NCI-H2227 treated with DMSO at 0.1 percent for 48 hours (cell line): ENCODE results near the gene OR6C68.
"Not testable (repeated sequence)": the region's sequence is repeated elsewhere in the genome, so short reads cannot be mapped to it uniquely, and the experiment has no call there.

Source experiments
- DNase-seq: peaks from one replicate; lab custom pipeline; 2025; lab: John Stamatoyannopoulos, UW

Gene OR6C68

GRCh38 chr12:55492078-55492477 lies at the start of gene OR6C68:
Gene OR6C68 (plus strand): TSS chr12:55492378. CDS start chr12:55492378, 0 bp downstream.
- no peak for DNase-seq

DNA sequence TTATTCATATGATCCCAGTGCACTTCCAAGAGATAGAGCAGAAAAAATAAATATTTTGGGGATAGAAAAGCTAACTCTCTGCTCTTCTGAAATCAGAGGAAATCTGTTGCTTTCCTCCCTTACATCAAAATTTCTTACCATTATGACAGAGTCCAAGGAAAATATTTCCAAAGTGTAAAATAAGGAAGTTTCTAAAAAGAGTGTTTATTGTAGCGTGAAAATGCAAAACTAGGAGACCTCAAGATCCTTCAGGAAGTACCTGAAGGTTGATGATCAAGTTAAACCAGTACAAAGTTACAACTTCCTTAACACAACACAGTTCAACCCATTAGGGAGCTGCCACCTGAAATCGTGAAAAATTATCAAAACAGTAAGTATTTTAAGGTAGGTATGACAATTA lies 48.4 kb upstream of the OR6C68 start, which contains the start of gene OR6C2:
OR6C2 (plus strand) TSS at position 301 of the 400 bp plus-strand sequence. CDS start 8,138 bp downstream, outside the sequence.
- DNase-seq = no peak

DNA sequence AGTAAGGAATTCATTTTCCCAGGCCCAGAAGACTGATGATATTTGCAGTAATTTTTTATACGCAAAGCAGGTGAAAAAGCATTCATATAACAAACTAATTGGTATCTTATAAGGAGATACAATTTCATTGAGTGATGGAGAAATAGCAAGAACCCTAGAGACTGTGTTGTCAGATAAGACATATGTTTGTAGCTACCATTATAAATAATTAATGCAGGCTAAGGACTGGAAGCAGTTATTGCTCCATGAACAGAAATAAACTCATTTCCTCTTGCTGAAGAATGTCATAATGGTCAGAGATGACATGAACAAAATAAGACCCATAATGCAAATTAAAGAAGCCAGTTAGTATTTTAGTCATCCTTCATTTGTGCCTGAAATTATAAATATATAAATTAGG lies 46.8 kb upstream of the OR6C68 start:
- no peak for DNase-seq

DNA sequence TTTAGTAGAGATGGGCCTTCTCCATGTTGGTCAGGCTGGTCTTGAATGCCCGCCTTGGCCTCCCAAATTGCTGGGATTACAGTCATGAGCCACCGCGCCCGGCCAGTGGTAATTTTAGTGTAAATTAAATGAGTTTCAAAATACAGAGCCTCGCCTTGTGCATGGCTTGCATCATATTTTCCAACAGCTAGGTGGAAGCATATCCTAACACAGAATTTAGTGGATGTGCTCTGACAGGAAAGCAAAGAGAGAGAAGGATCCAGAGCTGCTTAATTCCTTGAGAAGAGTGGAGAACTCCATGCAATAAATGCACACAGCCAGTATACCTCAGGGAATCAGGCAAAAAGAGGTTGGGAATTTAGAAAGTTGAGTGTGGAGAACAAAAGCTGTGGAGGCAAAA lies 45.9 kb upstream of the OR6C68 start:
- DNase-seq = no peak

- no peak for DNase-seq
Observed at GRCh38 chr12:55448825-55449224, 43.4 kb upstream of the OR6C68 start.

GRCh38 chr12:55464926-55465325 lies 27.3 kb upstream of the OR6C68 start:
- DNase-seq = not testable (repeated sequence)

DNA sequence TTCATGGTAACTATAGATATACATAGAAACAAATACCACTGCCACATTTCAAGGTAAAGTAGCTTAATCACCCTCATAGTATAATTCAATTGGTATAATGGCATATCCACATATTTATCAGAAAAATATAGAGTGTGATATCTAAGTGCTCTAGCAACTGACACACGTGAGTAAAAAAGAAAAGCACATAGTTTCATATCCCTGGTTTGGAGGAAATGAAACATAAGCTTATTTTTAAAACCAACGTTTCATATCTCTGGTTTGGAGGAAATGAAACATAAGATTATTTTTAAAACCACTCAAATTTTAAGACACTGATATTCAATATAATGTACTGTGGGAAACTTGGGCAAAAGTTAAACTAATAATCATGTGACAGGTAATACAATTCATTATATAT lies 24.3 kb upstream of the OR6C68 start:
- DNase-seq = no peak

DNA sequence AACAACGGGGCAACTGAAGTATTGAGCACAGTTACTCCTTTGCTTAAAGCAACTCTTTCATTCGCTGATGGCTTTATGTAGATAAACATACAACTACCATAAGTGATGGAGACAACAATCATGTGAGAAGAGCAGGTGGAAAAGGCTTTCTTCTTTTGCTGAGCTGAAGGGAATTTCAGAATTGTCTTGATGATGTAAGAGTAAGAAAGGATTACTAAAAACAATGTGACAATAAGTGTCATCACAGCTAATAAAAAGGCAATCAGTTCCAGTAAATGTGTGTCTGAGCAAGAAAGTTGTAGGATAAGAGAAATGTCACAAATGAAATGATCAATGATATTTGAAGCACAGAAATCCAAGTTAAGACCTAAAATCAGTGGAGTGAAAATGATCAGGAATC lies 22.9 kb upstream of the OR6C68 start:
- DNase-seq = no peak

DNA sequence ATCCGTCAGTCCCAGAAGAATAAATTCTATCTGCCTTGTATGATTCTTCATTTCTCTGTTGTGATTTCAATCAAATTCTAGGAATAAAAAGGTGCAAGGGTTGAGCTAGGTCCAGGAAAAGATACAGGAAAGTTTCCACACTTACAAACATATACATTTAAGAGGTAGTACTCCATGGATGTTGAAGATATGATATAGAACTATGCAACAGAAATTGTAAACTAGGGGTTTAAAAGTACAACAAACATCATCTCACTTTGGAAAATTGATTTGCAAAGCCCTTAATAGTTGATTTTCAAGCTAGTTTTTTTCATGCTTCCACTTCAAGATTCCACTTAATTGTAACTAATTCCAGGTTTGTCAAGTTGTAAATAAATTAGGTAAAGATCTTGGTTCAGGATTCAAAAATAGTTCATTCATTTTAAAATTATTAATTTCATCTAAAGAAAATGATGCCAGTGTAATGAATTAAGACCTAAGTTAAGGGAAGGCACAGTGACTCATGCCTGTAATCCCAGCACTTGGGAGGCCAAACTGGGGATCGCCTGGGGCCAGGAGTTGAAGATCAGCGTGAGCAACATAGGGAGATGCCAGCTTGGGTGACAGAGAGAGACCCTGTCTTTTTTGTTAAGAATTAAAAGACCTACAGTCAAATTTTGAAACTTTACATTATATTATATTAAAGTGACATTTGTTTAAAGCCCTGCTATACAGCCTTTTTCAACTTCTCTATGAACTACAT lies 21.9 kb upstream of the OR6C68 start, which contains the start of gene OR6C70:
OR6C70 (minus strand) TSS at position 51 of the 742 bp plus-strand sequence; CDS start at position 51, 0 bp downstream.
- DNase-seq = no peak

DNA sequence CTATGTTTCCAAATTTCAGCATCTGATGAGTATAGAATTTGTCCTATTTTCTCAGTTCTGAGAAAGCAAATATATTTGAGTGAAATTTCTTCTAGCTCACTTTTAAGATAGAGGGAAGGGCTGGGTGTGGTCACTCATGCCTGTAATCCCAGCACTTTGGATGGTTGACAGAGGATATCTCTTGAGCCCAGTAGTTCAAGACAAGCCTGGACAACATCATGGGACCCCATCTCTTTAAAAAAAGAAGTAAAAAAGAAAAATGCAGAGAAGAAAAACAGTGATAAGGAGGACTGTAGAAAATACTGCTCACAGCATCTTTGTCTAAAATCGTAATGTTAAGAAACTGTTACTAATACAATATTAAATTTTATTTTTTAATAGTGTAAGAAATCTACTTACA lies 19.9 kb upstream of the OR6C68 start:
- DNase-seq = no peak

GRCh38 chr12:55479136-55479535 lies 13.0 kb upstream of the OR6C68 start:
- not testable (repeated sequence) for DNase-seq

DNA sequence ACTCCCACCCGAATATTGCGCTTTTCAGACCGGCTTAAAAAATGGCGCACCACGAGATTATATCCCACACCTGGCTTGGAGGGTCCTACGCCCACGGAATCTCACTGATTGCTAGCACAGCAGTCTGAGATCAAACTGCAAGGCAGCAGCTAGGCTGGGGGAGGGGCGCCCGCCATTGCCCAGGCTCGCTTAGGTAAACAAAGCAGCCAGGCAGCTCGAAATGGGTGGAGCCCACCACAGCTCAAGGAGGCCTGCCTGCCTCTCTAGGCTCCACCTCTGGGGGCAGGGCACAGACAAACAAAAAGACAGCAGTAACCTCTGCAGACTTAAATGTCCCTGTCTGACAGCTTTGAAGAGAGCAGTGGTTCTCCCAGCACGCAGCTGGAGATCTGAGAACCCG lies 7.9 kb upstream of the OR6C68 start:
- not testable (repeated sequence) for DNase-seq

DNA sequence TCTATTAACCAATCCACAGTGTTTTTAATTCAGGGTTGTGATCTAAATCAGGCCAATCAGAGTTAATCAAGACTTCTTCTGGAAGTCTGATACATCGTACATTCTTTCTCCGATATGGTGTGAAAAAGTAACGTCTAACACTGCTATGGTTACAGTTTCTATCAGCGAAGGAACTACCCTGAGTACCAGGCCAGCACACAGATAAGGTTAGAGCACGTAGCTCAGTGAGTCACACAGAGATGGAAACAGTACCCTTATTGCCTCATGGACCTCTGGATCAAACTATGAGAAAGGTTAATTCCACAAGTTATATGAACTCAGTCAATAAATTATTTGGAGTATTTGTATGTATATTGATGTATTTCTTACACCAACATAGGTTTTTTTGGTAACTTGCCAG lies 3.3 kb downstream of the OR6C68 start:
- DNase-seq = no peak

DNA sequence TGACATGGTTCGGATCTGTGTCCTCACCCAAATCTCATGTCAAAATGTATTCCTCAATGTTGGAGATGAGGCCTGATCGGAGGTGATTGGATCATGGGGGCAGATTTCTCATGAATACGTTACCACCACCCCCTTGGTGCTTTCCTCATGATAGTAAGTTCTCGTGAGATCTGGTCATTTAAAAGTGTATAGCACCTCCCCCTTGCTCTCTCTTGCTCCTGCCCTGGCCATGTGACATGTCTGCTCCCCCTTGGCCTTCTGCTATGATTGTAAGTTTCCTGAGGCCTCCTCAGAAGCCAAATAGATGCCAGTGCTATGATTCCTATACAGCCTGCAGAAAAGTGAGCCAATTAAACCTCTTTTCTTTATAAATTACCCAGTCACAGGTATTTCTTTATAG lies 7.1 kb downstream of the OR6C68 start:
- DNase-seq = no peak

- no peak for DNase-seq
Observed at GRCh38 chr12:55499810-55500252, 7.7 kb downstream of the OR6C68 start.

- DNase-seq = no peak
Observed at GRCh38 chr12:55501601-55502000, 9.4 kb downstream of the OR6C68 start.

DNA sequence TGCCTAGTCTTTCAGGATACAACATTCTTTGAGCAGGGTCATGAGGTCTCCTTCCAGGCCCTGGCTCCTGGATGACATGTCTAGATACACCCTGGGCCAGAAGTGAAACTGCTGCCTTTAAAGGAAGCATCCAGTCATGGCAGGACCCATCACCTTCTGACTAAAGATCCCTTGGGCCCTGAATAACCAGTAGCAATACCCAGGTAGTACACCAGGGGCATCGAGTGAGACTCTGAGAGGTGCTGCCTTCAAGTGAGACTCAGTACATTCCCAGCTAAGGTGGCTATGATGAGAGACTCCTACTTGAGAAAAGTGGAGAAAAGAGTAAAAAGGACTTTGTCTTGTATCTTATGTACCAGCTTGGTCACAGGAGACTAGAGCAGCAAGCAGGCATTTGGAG lies 23.5 kb downstream of the OR6C68 start:
- no peak for DNase-seq

GRCh38 chr12:55516391-55516790 lies 24.2 kb downstream of the OR6C68 start:
- DNase-seq = no peak
